Loucy (cell line): ENCODE results near the gene KLHL3.

Experiments
- H2AFZ ChIP-seq: fragments of 200-600 bp; sonication (generic); 2 replicates; pipeline ENCODE4 v1.6.0; 2016; ENCODE audit warnings: antibody characterized with exemption, mild to moderate bottlenecking, low read length, moderate library complexity
- H3F3A ChIP-seq: fragments of 200-600 bp; 2 replicates; pipeline ENCODE4 v1.6.0; 2016; ENCODE audit warnings: antibody characterized with exemption, low read depth, mild to moderate bottlenecking
- H3K27me3 ChIP-seq: fragments of 200-600 bp; sonication (generic); 2 replicates; pipeline ENCODE4 v1.6.1; 2014; ENCODE audit warnings: low read length, mild to moderate bottlenecking; ENCODE audit not compliant: insufficient read depth, poor library complexity, severe bottlenecking
- H3K36me3 ChIP-seq: fragments of 200-600 bp; sonication (generic); 2 replicates; pipeline ENCODE4 v1.6.1; 2016; ENCODE audit warnings: low read length; ENCODE audit not compliant: insufficient read depth
- H3K4me1 ChIP-seq: fragments of 200-600 bp; sonication (generic); 2 replicates; pipeline ENCODE4 v1.5.1; 2014; ENCODE audit warnings: low read length, mild to moderate bottlenecking; ENCODE audit not compliant: insufficient read depth, poor library complexity, severe bottlenecking
- H3K4me2 ChIP-seq: fragments of 200-600 bp; sonication (generic); 2 replicates; pipeline ENCODE4 v1.6.0; 2014; ENCODE audit warnings: antibody characterized with exemption, low read length, low read depth, mild to moderate bottlenecking; ENCODE audit not compliant: poor library complexity, severe bottlenecking
- H3K4me3 ChIP-seq: fragments of 200-600 bp; sonication (generic); 2 replicates; pipeline ENCODE4 v1.5.1; 2014; ENCODE audit warnings: low read length, mild to moderate bottlenecking, mixed read lengths; ENCODE audit not compliant: poor library complexity, severe bottlenecking
- H3K79me2 ChIP-seq: fragments of 200-600 bp; sonication (generic); 2 replicates; pipeline ENCODE4 v1.6.1; 2014; ENCODE audit warnings: low read length; ENCODE audit not compliant: insufficient read depth
- H3K9ac ChIP-seq: fragments of 200-600 bp; sonication (generic); 2 replicates; pipeline ENCODE4 v1.6.0; 2014; ENCODE audit warnings: mild to moderate bottlenecking, low read depth, low read length, moderate library complexity; ENCODE audit not compliant: poor library complexity, severe bottlenecking
- H3K9me2 ChIP-seq: fragments of 200-600 bp; sonication (generic); replicated peaks from 2 replicates; pipeline ENCODE4 v1.6.1; 2016; ENCODE audit warnings: low read depth, low read length, mixed read lengths
- H3K9me3 ChIP-seq: fragments of 200-600 bp; sonication (generic); 2 replicates; pipeline ENCODE4 v1.6.1; 2014; ENCODE audit warnings: mild to moderate bottlenecking, antibody characterized with exemption, low read length, low read depth; ENCODE audit not compliant: insufficient read depth
- H4K20me1 ChIP-seq: fragments of 200-600 bp; sonication (generic); 2 replicates; pipeline ENCODE4 v1.6.0; 2014; ENCODE audit warnings: antibody characterized with exemption, low read length, mild to moderate bottlenecking; ENCODE audit not compliant: insufficient read depth, poor library complexity, severe bottlenecking
- EZH2phosphoT487 ChIP-seq: fragments of 200-600 bp; IDR thresholded peaks from 2 replicates; pipeline ENCODE4 v1.6.1; 2018; ENCODE audit warnings: antibody characterized with exemption, mild to moderate bottlenecking, moderate library complexity, borderline replicate concordance
- TF ChIP-seq, protein P1 (sequence below): fragments of 200-600 bp; sonication (generic); conservative IDR thresholded peaks from 2 replicates; pipeline ENCODE4 v1.5.1; 2014; ENCODE audit warnings: mild to moderate bottlenecking, antibody characterized with exemption, low read length

KLHL3 gene

DNA sequence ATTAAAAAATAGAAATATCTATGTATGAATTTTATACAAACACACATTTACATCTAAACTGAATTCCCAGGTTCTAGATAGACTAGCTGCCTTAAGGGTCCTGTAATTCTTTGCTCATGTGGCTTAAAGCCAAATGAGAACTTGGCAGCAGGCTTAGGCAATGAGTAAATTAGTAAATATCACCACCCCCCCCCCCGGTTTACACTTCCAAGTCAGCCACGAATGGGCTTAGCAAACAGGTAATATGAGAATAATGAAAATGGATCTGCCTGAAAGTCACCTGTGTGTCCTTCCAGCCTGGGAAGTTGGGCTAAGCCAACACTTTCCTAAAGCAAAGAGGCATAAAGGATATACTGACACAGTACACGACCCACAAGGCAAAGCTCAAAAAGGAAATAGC is 108.6 kb downstream of the KLHL3 start:
- H3K9me2 ChIP-seq, result no peaks in the 10 kb centered on the region
- no peak overlapping the region for H2AFZ ChIP-seq
- TF ChIP-seq EZH2phosphoT487, result no peak
- TF ChIP-seq, protein P1, sequence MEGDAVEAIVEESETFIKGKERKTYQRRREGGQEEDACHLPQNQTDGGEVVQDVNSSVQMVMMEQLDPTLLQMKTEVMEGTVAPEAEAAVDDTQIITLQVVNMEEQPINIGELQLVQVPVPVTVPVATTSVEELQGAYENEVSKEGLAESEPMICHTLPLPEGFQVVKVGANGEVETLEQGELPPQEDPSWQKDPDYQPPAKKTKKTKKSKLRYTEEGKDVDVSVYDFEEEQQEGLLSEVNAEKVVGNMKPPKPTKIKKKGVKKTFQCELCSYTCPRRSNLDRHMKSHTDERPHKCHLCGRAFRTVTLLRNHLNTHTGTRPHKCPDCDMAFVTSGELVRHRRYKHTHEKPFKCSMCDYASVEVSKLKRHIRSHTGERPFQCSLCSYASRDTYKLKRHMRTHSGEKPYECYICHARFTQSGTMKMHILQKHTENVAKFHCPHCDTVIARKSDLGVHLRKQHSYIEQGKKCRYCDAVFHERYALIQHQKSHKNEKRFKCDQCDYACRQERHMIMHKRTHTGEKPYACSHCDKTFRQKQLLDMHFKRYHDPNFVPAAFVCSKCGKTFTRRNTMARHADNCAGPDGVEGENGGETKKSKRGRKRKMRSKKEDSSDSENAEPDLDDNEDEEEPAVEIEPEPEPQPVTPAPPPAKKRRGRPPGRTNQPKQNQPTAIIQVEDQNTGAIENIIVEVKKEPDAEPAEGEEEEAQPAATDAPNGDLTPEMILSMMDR, result no peak
- no peaks in the 10 kb centered on the region for H3F3A ChIP-seq
- H3K79me2 ChIP-seq, result no peaks in the 10 kb centered on the region
- peaks cover 12% of the 10 kb centered on the region; the same call in 1 of the 2 replicates for H3K36me3 ChIP-seq
- no peaks in the 10 kb centered on the region for H4K20me1 ChIP-seq
- no peak overlapping the region for H3K9ac ChIP-seq
- H3K4me3 ChIP-seq, result no peak overlapping the region
- H3K4me2 ChIP-seq, result no peak overlapping the region
- no peaks in the 10 kb centered on the region for H3K27me3 ChIP-seq
- H3K4me1 ChIP-seq, result no peaks in the 10 kb centered on the region
- no peaks in the 10 kb centered on the region for H3K9me3 ChIP-seq

DNA sequence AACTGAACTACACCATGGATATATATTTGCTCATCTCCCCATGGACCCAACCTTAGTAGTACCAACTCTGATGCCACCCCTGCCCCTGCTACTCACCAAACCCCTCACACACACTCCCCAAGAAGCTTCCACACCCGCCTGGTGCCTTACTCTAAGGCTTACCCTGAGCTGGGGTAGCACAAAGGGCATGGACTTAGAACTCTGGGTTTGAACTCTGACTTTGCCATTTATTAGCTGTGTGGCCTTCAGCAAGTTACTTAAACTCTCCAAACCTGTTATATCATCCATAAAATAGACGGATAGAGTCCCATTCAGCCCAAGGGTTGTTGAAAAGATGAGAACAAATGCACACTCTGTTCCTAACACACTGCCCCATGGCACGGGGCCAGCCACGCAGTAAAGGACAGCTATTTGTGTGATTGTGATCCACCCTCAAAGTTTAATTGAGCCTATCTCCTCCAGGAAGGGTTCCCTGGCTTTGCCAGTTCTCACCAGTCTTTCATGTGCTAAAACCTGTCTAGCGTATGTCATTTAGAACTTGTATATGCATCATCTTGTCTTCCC is 111.0 kb downstream of the KLHL3 start:
- no peaks in the 10 kb centered on the region for H4K20me1 ChIP-seq
- no peaks in the 10 kb centered on the region for H3K4me1 ChIP-seq
- H3K9me2 ChIP-seq, result no peaks in the 10 kb centered on the region
- H3K4me2 ChIP-seq, result no peak overlapping the region
- no peak overlapping the region for H2AFZ ChIP-seq
- H3K79me2 ChIP-seq, result no peaks in the 10 kb centered on the region
- H3K36me3 ChIP-seq, result peaks cover 26% of the 10 kb centered on the region; the same call in 1 of the 2 replicates
- no peaks in the 10 kb centered on the region for H3F3A ChIP-seq
- no peaks in the 10 kb centered on the region for H3K9me3 ChIP-seq
- TF ChIP-seq, protein P1, result no peak
- no peak for TF ChIP-seq EZH2phosphoT487
- H3K9ac ChIP-seq, result no peak overlapping the region
- H3K27me3 ChIP-seq, result no peaks in the 10 kb centered on the region
- H3K4me3 ChIP-seq, result no peak overlapping the region

DNA sequence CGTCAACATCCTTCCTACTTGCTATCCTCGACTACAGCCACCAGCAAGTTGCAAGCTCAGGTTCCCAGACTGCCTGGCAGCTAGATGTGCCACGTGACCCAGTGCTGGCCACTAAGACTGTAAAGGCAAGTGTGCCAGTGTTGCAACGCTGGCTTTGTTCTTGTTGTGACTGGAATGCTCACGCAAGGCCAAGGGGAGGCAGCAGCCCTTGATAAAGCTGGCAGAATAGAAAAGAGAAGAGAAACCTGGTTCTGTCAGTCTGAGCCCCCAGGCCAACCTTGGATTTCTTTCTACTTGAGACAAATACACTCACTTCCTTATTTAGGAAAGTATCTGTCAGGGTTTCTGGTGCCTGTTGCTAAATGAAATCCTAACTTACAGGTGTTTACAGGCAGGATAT is 113.0 kb downstream of the KLHL3 start:
- peaks cover 26% of the 10 kb centered on the region; the same call in 1 of the 2 replicates for H3K36me3 ChIP-seq
- H3K4me1 ChIP-seq, result no peaks in the 10 kb centered on the region
- H3K9me2 ChIP-seq, result no peaks in the 10 kb centered on the region
- no peaks in the 10 kb centered on the region for H4K20me1 ChIP-seq
- TF ChIP-seq, protein P1, result no peak
- TF ChIP-seq EZH2phosphoT487, result no peak
- no peak overlapping the region for H3K9ac ChIP-seq
- H3K9me3 ChIP-seq, result no peaks in the 10 kb centered on the region
- H3K27me3 ChIP-seq, result no peaks in the 10 kb centered on the region
- H3K4me3 ChIP-seq, result no peak overlapping the region
- no peaks in the 10 kb centered on the region for H3K79me2 ChIP-seq
- no peak overlapping the region for H3K4me2 ChIP-seq
- no peak overlapping the region for H2AFZ ChIP-seq
- no peaks in the 10 kb centered on the region for H3F3A ChIP-seq
